ENCODE results near the gene OSBPL6.
"Not testable (repeated sequence)": the region's sequence is repeated elsewhere in the genome, so short reads cannot be mapped to it uniquely, and the experiment has no call there.

Gene OSBPL6

DNA sequence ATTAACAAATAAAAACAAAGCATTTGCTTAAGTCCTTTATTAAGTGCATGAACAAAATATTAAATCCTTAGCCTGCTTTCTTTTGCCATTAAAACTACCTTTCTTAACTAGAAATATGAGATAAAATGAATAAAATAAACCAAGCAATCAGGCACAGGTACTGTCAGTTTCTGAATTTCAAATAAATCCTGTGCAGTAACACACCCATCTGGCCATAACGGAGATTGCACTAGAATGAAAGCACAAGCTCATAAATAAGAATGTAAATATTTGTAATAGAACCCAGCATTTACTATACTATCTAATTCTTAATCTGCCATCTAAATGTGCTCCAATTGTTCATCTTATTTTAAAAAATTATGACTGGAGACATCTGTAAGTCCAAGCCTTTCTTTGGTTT is 224.8 kb downstream of the OSBPL6 start:
- peak; percentile 22 for DNase-seq (ENCODE audit: low read depth)
- no peak overlapping the region for H3K4me3 ChIP-seq (ENCODE audit: low read depth, low read length)
- TF ChIP-seq, protein P1, sequence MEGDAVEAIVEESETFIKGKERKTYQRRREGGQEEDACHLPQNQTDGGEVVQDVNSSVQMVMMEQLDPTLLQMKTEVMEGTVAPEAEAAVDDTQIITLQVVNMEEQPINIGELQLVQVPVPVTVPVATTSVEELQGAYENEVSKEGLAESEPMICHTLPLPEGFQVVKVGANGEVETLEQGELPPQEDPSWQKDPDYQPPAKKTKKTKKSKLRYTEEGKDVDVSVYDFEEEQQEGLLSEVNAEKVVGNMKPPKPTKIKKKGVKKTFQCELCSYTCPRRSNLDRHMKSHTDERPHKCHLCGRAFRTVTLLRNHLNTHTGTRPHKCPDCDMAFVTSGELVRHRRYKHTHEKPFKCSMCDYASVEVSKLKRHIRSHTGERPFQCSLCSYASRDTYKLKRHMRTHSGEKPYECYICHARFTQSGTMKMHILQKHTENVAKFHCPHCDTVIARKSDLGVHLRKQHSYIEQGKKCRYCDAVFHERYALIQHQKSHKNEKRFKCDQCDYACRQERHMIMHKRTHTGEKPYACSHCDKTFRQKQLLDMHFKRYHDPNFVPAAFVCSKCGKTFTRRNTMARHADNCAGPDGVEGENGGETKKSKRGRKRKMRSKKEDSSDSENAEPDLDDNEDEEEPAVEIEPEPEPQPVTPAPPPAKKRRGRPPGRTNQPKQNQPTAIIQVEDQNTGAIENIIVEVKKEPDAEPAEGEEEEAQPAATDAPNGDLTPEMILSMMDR (IDR thresholded peaks at IDR 0.05; ENCODE audit: low read depth, low read length), result no peak

DNA sequence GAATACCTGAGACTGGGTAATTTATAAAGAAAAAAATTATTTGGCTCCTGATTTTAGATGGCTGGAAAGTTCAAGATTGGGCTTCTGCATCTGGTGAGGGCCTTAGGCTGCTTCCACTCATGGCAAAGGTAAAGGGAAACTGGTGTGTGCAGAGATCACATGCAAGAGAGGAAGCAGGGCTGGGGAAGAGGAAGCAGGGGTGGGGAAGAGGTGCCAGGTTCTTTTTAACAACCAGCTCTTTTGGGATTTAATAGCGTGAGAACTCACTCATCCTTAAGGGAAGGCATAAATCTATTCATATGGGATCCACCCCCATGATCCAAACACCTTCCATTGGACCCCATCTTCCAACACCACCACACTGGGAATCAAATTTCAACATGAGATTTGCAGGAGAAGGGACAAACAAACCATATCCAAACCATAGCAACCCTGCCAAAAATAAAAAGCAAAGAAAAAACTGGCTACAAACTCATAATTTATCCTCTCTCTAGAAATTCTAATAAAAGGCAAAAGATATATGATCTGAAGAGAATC is 226.2 kb downstream of the OSBPL6 start:
- TF ChIP-seq MYC (IDR thresholded peaks at IDR 0.05; ENCODE audit: low read depth, low read length) (no peak), POLR2A (IDR thresholded peaks at IDR 0.05; ENCODE audit: extremely low read depth, insufficient read length) (no peak)
- TF ChIP-seq, protein P1 (IDR thresholded peaks at IDR 0.05; ENCODE audit: low read depth, low read length), result no peak
- TF ChIP-seq, protein P2, sequence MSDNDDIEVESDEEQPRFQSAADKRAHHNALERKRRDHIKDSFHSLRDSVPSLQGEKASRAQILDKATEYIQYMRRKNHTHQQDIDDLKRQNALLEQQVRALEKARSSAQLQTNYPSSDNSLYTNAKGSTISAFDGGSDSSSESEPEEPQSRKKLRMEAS (IDR thresholded peaks at IDR 0.05; ENCODE audit: low read depth, low read length), result no peak
- H3K4me3 ChIP-seq (ENCODE audit: low read depth, low read length), result no peak overlapping the region
- no peak for DNase-seq (ENCODE audit: low read depth)

DNA sequence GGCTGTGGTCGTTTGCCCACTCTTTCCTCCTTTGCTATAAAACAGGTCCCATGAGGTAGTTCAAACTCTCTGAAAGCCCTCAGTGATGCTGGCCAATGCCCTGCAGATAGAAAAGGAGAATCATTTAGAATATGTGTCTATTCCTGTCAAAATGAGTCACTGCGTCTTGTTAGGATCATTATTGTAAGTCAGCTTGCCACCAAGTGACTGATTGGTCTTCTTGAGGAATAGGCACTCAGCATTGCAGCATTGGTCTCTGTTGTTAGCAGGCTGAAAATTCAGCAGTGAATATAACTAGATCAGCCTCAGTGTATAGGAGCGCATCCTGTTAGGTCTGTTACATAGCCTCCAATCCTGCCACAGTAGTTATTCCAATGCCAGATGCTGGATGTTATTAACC is 227.8 kb downstream of the OSBPL6 start:
- TF ChIP-seq POLR2A (IDR thresholded peaks at IDR 0.05; ENCODE audit: extremely low read depth, insufficient read length) (no peak), MYC (IDR thresholded peaks at IDR 0.05; ENCODE audit: low read depth, low read length) (no peak)
- TF ChIP-seq, protein P2 (IDR thresholded peaks at IDR 0.05; ENCODE audit: low read depth, low read length), result no peak
- TF ChIP-seq, protein P1 (IDR thresholded peaks at IDR 0.05; ENCODE audit: low read depth, low read length), result no peak
- no peak overlapping the region for H3K4me3 ChIP-seq (ENCODE audit: low read depth, low read length)
- no peak for DNase-seq (ENCODE audit: low read depth)

DNA sequence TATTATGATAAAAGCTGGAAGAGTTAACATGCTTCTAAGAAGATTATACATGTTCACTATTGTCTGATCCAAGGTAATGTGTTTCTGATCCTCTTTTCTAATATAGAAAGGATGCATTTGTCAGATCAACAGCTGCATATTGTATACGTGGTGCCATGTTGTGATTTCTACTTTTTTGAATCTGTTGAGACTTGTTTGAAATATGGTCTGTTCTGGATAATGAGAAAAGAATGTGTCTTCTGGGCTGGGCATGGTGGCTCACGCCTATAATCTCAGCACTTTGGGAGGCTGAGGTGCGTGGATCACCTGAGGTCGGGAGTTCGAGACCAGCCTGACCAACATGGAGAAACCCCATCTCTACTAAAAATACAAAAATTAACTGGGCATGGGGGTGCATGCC is 229.4 kb downstream of the OSBPL6 start:
- DNase-seq (ENCODE audit: low read depth); H3K4me3 ChIP-seq (ENCODE audit: low read depth, low read length): not testable (repeated sequence)

DNA sequence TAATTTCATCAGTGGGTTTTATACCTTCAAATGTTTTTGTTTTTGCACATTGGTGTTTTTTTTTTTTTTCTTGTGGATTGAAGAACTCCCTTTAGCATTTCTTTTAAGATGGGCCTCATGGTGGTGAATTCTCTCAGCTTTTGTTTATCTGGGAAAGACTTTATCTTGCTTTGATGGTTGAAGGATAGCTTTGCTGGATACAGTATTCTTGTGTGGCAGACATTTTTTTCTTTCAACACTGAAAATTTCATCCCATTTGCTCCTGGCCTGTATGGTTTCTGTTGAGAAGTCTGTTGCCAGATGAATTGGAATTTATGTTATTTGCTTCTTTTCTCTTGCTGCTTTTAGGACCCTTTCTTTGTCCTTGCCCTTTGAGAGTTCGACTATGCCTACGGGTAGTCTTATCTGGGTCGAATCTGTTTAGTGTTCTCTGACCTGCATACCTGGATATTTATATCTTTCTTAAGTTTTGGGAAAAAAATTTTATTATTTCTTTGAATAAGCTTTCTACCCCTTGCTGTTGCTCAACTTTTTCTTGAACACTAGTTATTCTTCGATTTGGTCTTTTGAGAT is 231.0 kb downstream of the OSBPL6 start:
- TF ChIP-seq, protein P2 (IDR thresholded peaks at IDR 0.05; ENCODE audit: low read depth, low read length), result no peak
- TF ChIP-seq MYC (IDR thresholded peaks at IDR 0.05; ENCODE audit: low read depth, low read length), result no peak
- no peak for TF ChIP-seq POLR2A (IDR thresholded peaks at IDR 0.05; ENCODE audit: extremely low read depth, insufficient read length)
- TF ChIP-seq, protein P1 (IDR thresholded peaks at IDR 0.05; ENCODE audit: low read depth, low read length), result no peak
- DNase-seq (ENCODE audit: low read depth), result no peak
- H3K4me3 ChIP-seq (ENCODE audit: low read depth, low read length), result no peak overlapping the region

DNA sequence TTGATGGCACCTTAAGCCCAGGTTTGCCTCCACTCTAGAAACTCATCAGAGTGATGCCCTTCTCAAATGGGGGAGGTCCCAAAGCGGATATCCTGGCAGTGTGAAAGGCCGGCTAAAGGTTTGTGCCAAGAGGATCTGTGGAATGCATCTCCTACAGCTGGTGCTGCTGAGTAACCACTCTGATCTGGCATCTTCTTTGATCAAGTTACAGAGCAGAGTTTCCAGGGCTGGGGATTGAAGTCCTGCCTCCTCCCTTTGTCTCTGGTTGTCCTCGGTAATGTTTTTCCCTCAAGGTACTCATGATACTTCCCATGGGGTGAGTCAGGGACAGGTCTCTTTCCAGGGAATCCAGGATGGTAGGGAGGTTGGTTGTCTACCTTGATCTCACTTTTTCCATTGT is 232.1 kb downstream of the OSBPL6 start:
- TF ChIP-seq, protein P2 (IDR thresholded peaks at IDR 0.05; ENCODE audit: low read depth, low read length), result no peak
- TF ChIP-seq MYC (IDR thresholded peaks at IDR 0.05; ENCODE audit: low read depth, low read length), result no peak
- TF ChIP-seq POLR2A (IDR thresholded peaks at IDR 0.05; ENCODE audit: extremely low read depth, insufficient read length), result no peak
- TF ChIP-seq, protein P1 (IDR thresholded peaks at IDR 0.05; ENCODE audit: low read depth, low read length), result no peak
- DNase-seq (ENCODE audit: low read depth), result no peak

More for the DNA sequence above, 232.1 kb downstream of the OSBPL6 start:
- no peak overlapping the region for H3K4me3 ChIP-seq (ENCODE audit: low read depth, low read length)

Measured in NB4 (cell line).